Calu3 (cell line): ENCODE results near the gene TRERF1. TPM values are rescaled to one million over a fixed set of nuclear protein-coding genes. Genes with fewer than 3 reads are reported as not detected.

Experiments
- BruUV-seq: library from RNA; stranded (reverse); fragments of 400-500 nt; replicated peaks from 2 replicates; lab custom pipeline; 2021; lab: Mats Ljungman, UMichigan
- CTCF ChIA-PET: fragments of 300-600 bp; sonication (Branson Sonifier 250); formaldehyde crosslinking; loops from one replicate; lab custom pipeline; 2022; ENCODE audit warnings: antibody characterized with exemption; lab: Charles Lee
- DNase-seq: peaks from one replicate; pipeline ENCODE4 v3.0.0; 2022
- H3K27ac Mint-ChIP-seq: one replicate; pipeline ENCODE4 v1.8.0; 2022; ENCODE audit warnings: mixed read lengths; ENCODE audit not compliant: unreplicated experiment
- H3K27me3 Mint-ChIP-seq: one replicate; pipeline ENCODE4 v1.8.0; 2022; ENCODE audit warnings: mixed read lengths; ENCODE audit not compliant: unreplicated experiment
- H3K36me3 Mint-ChIP-seq: one replicate; pipeline ENCODE4 v1.8.0; 2022; ENCODE audit warnings: mild to moderate bottlenecking, moderate library complexity, mixed read lengths; ENCODE audit not compliant: insufficient read depth, unreplicated experiment
- H3K4me1 Mint-ChIP-seq: one replicate; pipeline ENCODE4 v1.8.0; 2022; ENCODE audit warnings: mild to moderate bottlenecking, low read depth, mixed read lengths; ENCODE audit not compliant: unreplicated experiment
- H3K4me3 Mint-ChIP-seq: one replicate; pipeline ENCODE4 v1.8.0; 2022; ENCODE audit warnings: mild to moderate bottlenecking, low read depth, moderate library complexity, mixed read lengths; ENCODE audit not compliant: unreplicated experiment
- H3K9me3 Mint-ChIP-seq: one replicate; pipeline ENCODE4 v1.8.0; 2022; ENCODE audit warnings: low read depth, mixed read lengths; ENCODE audit not compliant: unreplicated experiment
- intact Hi-C: fragments of 100-400 bp; cut with micrococcal nuclease; formaldehyde crosslinking; loops from one replicate; pipeline ENCODE4 v1.10.0; 2022; ENCODE audit not compliant: unreplicated experiment
- total RNA-seq: library from RNA; stranded (reverse); gene quantifications from 2 replicates; pipeline ENCODE4 v1.2.3, GENCODE V29; 2022
- TF ChIP-seq, protein P1 (sequence below): fragments of 200-600 bp; IDR thresholded peaks from one replicate; pipeline ENCODE4 v1.8.0; 2022; ENCODE audit warnings: antibody characterized with exemption; ENCODE audit not compliant: unreplicated experiment

Gene TRERF1
- total RNA-seq, 1 experiment from 2014 or later: 1.4 TPM

DNA sequence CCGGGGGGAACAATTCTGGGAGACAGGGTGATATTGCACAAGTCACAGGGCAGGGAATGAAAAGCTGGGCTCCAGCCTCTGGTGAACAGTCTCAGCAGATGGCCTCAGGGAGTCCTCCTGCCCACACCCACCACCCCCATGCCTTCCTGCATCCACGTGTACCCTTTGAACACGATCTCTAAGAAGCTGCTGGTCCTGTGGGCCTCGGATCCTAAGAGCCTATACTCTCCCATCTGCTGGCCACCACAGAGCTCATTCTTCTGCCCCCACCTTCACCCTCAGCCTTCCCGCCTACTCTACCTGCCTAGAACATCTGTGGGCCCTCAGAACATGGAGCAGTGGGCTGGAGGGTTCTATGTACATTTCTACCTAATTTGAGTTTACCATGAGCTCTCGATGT lies 60.3 kb downstream of the TRERF1 start:
- Mint-ChIP-seq H3K27ac (no peak overlapping the region), H3K4me1 (no peaks in the 10 kb centered on the region), H3K36me3 (no peaks in the 10 kb centered on the region), H3K27me3 (peaks cover 4% of the 10 kb centered on the region), H3K9me3 (no peaks in the 10 kb centered on the region), H3K4me3 (no peak overlapping the region)
- CTCF ChIA-PET: interaction anchor here (0.6 to 2.6 kb wide), 3 partner anchors 13 to 53 kb away, joined by 3 to 9 read pairs (median 9); no protein-coding TSS in a partner anchor
- intact Hi-C loops: no loop called here
- TF ChIP-seq, protein P1, sequence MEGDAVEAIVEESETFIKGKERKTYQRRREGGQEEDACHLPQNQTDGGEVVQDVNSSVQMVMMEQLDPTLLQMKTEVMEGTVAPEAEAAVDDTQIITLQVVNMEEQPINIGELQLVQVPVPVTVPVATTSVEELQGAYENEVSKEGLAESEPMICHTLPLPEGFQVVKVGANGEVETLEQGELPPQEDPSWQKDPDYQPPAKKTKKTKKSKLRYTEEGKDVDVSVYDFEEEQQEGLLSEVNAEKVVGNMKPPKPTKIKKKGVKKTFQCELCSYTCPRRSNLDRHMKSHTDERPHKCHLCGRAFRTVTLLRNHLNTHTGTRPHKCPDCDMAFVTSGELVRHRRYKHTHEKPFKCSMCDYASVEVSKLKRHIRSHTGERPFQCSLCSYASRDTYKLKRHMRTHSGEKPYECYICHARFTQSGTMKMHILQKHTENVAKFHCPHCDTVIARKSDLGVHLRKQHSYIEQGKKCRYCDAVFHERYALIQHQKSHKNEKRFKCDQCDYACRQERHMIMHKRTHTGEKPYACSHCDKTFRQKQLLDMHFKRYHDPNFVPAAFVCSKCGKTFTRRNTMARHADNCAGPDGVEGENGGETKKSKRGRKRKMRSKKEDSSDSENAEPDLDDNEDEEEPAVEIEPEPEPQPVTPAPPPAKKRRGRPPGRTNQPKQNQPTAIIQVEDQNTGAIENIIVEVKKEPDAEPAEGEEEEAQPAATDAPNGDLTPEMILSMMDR: no peak
- DNase-seq: no peak
- BruUV-seq: no TSS peak

DNA sequence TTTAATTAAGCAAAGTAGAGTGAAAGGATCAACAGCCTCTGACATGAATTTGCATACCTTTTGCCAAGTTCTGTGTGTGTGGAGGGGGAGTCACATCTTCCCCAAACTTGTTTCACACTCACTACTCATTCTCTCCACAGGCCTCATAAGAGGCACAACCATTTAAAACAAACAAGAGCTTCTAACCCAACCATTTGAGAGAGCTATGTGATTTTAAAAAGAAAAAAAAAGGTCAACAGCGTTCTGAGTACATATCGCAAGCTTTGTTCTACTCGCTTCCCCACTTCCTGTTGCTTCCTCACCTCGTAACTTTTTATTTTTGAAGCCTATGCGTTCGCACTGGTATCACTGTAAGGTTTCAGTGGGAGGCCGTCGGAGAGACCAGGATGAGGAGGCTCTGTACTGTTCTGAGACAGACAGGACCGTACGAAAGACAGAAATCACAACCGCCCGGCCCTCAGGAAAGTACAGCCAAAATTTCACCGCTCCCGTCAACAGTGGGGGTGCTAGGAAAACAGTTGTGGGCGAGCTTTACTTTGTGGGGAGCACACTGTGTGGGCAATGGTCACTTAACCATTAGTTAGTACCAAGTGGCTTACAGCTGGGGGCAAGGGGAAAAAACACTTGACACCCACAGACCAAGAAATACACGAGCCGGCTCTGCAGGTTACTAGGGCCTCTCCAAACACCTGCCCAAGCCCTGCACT lies 61.3 kb downstream of the TRERF1 start:
- no peaks in the 10 kb centered on the region for H3K36me3 Mint-ChIP-seq
- H3K4me1 Mint-ChIP-seq: no peaks in the 10 kb centered on the region
- H3K9me3 Mint-ChIP-seq: no peaks in the 10 kb centered on the region
- no peak overlapping the region for H3K4me3 Mint-ChIP-seq
- peaks cover 14% of the 10 kb centered on the region for H3K27me3 Mint-ChIP-seq
- CTCF ChIA-PET: interaction anchor here (0.9 to 2.6 kb wide), 3 partner anchors 14 to 157 kb away, joined by 3 to 9 read pairs (median 5); no protein-coding TSS in a partner anchor
- no peak overlapping the region for H3K27ac Mint-ChIP-seq
- TF ChIP-seq, protein P1: no peak
- DNase-seq: no peak
- intact Hi-C loops: no loop called here
- BruUV-seq: no TSS peak

DNA sequence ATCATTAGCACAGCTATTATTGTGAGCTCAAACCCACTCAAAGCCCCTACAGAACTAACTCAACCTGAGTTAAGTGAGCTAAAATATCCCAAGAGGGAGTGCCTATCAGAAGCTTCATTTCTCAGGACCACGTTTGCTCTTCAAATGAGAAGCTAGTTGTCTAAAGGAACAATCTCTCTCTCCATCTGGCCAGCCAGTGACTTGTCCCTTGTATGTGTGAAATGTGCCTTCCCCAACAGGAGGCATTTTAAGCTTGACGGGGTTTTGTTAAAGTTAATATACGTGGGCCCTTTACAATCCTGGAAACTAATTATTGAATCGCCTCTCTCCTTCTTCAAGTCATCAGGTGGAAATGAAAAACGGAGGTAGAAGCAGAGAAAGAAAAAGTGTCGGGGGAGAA lies 62.0 kb downstream of the TRERF1 start:
- Mint-ChIP-seq H3K4me1 (no peaks in the 10 kb centered on the region), H3K9me3 (no peaks in the 10 kb centered on the region), H3K27me3 (peaks cover 14% of the 10 kb centered on the region), H3K36me3 (no peaks in the 10 kb centered on the region), H3K27ac (no peak overlapping the region), H3K4me3 (no peak overlapping the region)
- intact Hi-C loops: no loop called here
- CTCF ChIA-PET: interaction anchor here (0.6 to 2.6 kb wide), 5 partner anchors 15 to 213 kb away, joined by 3 to 9 read pairs (median 4); no protein-coding TSS in a partner anchor
- TF ChIP-seq, protein P1: no peak
- no TSS peak for BruUV-seq
- DNase-seq: no peak

DNA sequence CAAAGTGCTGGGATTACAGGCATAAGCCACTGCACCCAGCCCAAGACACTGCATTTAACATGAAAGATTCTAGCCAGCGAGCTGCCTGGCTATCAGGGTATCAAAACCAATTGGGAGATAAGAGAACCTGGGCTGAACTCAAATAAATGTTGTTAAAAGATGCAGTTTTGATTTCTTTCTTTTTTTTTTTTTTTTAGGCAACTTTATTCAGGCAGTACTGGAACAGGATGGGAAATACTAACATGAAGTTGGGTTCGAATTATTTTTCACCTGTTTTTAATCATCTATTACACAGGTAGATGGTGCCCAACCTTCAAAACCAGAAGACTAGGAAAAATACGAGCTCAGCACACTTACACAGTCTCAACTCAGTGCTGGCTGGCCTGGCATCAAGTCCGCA lies 63.7 kb downstream of the TRERF1 start:
- intact Hi-C loops: no loop called here
- no peaks in the 10 kb centered on the region for H3K36me3 Mint-ChIP-seq
- no peak for DNase-seq
- H3K4me3 Mint-ChIP-seq: no peak overlapping the region
- no peaks in the 10 kb centered on the region for H3K4me1 Mint-ChIP-seq
- H3K9me3 Mint-ChIP-seq: no peaks in the 10 kb centered on the region
- H3K27ac Mint-ChIP-seq: no peak overlapping the region
- CTCF ChIA-PET: interaction anchor here (0.6 to 1.5 kb wide), 2 partner anchors 17 to 117 kb away, joined by 3 read pairs; no protein-coding TSS in a partner anchor
- BruUV-seq: no TSS peak
- peaks cover 14% of the 10 kb centered on the region for H3K27me3 Mint-ChIP-seq
- TF ChIP-seq, protein P1: no peak
